Measurements from ENCODE around the gene JAGN1. TPM values are rescaled to one million over a fixed set of nuclear protein-coding genes. Genes with fewer than 3 reads are reported as not detected.
A peak's percentile ranks its signal among the peaks of the same experiment; 100 is the strongest.

The JAGN1 gene
- total and polyA plus RNA-seq, 9 of the 15 experiments (the other 6 are each of a cell fraction or from before 2014, with no cell fraction given), result 31.6 to 77.8 (median 40.3) TPM

GRCh38 chr3:9843715-9844438 is 46.5 kb upstream of the JAGN1 start, which contains the start of gene RPUSD3 (continued):
- no peak for TF ChIP-seq ZFP30 (CRISPR knock-in tag; IDR thresholded peaks at IDR 0.05; ENCODE audit: borderline replicate concordance)

- Histone ChIP-seq H3K27ac (ENCODE audit: extremely low read depth, low read depth, low read length) (no peak overlapping the region), H3K27me3 (ENCODE audit: control insufficient read depth in 2 of 2, insufficient read depth in 2 of 2, low read length in 2 of 2) (no peaks in the 10 kb centered on the region), H3K9me3 (replicated peaks; ENCODE audit: control insufficient read depth, insufficient read depth, low read depth, low read length) (no peaks in the 10 kb centered on the region), H3K4me1 (replicated peaks in 1 of 2; ENCODE audit: control insufficient read depth in 2 of 2, insufficient read depth in 2 of 2, low read length in 2 of 2) (peaks cover 7 to 22% of the 10 kb centered on the region in 2 experiments; a peak in 2 of 5 replicates), H3K4me3 (no peak overlapping the region), H3K9ac (ENCODE audit: insufficient read depth in 1 of 2, low read depth in 2 of 2, low read length in 2 of 2) (peak overlapping the region in 1 of 2 experiments; percentile 60; a peak in 2 of 4 replicates), H3K36me3 (ENCODE audit: control insufficient read depth, insufficient read depth, low read length) (peaks cover 14% of the 10 kb centered on the region), H4K20me1 (replicated peaks; ENCODE audit: control insufficient read depth, insufficient read depth, low read length) (no peaks in the 10 kb centered on the region), H2AFZ (ENCODE audit: low read depth, low read length) (no peak overlapping the region), H3K9me1 (ENCODE audit: control insufficient read depth, insufficient read depth, low read length) (no peaks in the 10 kb centered on the region), H3K4me2 (ENCODE audit: insufficient read depth, low read length) (no peak overlapping the region), H3K79me2 (ENCODE audit: control insufficient read depth, insufficient read depth, low read length) (peaks cover 15% of the 10 kb centered on the region)
- DNase-seq (ENCODE audit: extremely low read depth in 1 of 4, low spot score in 3 of 4), result no peak
- intact Hi-C loops (cut with micrococcal nuclease), result loop anchor here (10.0 kb wide), 1 partner anchor 179 kb away; the partner anchor contains the start of gene FANCD2
- WGBS (ENCODE audit: insufficient coverage, low coverage, missing lambda C conversion rate), result 66% methylated on average over 6 of the region's 6 CpGs
- ATAC-seq, result no peak
- POLR2A ChIA-PET, result interaction anchor here (0.5 kb wide), 1 partner anchor 66 kb away, joined by 3 read pairs; no protein-coding TSS in a partner anchor
- no peak for FAIRE-seq
- in situ Hi-C loops (cut with MboI), result loop anchor here (25.0 kb wide), 1 partner anchor 891 kb away; no protein-coding TSS in a partner anchor
- no TSS peak for BruUV-seq (replicated peaks)
- CTCF ChIA-PET (ENCODE audit: low intra/inter-chr PET ratio), result no interaction called here
- TF ChIP-seq ZNF224 (CRISPR knock-in tag; IDR thresholded peaks at IDR 0.05), result no peak
- TF ChIP-seq PPARD (CRISPR knock-in tag; IDR thresholded peaks at IDR 0.05), result no peak
- TF ChIP-seq STAG1 (CRISPR knock-in tag; IDR thresholded peaks at IDR 0.05; ENCODE audit: borderline replicate concordance), result no peak
- TF ChIP-seq POLR2A (conservative IDR thresholded peaks at IDR 0.05), result no peak
- TF ChIP-seq TEAD1 (CRISPR knock-in tag; IDR thresholded peaks at IDR 0.05), result no peak
- no peak for TF ChIP-seq IRF2 (CRISPR knock-in tag; IDR thresholded peaks at IDR 0.05)
- no peak for TF ChIP-seq THAP7 (CRISPR knock-in tag; IDR thresholded peaks at IDR 0.05)
Observed at GRCh38 chr3:9846231-9846630, 44.2 kb upstream of the JAGN1 start.

All from K562 (cell line).